Caco-2 (cell line): ENCODE measurements around the gene NFASC. TPM values are rescaled to one million over a fixed set of nuclear protein-coding genes. Genes with fewer than 3 reads are reported as not detected.

Source experiments
- BruUV-seq: library from RNA; stranded (reverse); fragments of 400-500 nt; replicated peaks from 2 replicates; lab custom pipeline; 2021; lab: Mats Ljungman, UMichigan
- CTCF ChIA-PET: fragments of 300-600 bp; sonication (Branson Sonifier 250); formaldehyde crosslinking; loops from one replicate; lab custom pipeline; 2022; ENCODE audit warnings: antibody characterized with exemption; lab: Charles Lee
- POLR2A ChIA-PET: fragments of 300-600 bp; sonication (Branson Sonifier 250); formaldehyde crosslinking; loops from one replicate; lab custom pipeline; 2022; ENCODE audit warnings: antibody characterized with exemption; lab: Charles Lee
- DNase-seq, 2 experiments: peaks; one replicate each; pipeline versions ENCODE4 v3.0.0 to v3.0.0-alpha.2; 2020 to 2022
- H3K27me3 ChIP-seq: replicated peaks from 2 replicates; pipeline ENCODE4 v1.6.0; 2011; ENCODE audit warnings: low read length; ENCODE audit not compliant: control insufficient read depth, insufficient read depth
- H3K36me3 ChIP-seq: 2 replicates; pipeline ENCODE4 v1.5.1; 2011; ENCODE audit warnings: low read length; ENCODE audit not compliant: control insufficient read depth, insufficient read depth
- H3K4me1 ChIP-seq: fragments of 250-450 bp; sonication (Bioruptor Pico); 2 replicates; pipeline ENCODE4 v1.5.1; 2020; ENCODE audit warnings: mild to moderate bottlenecking
- H3K4me3 ChIP-seq: 2 replicates; pipeline ENCODE4 v1.5.1; 2011; ENCODE audit warnings: low read depth, mild to moderate bottlenecking, control low read depth, low read length
- H3K9me3 ChIP-seq: fragments of 250-450 bp; sonication (Bioruptor Pico); 2 replicates; pipeline ENCODE4 v1.5.1; 2020; ENCODE audit warnings: mild to moderate bottlenecking, moderate library complexity
- H3K27ac Mint-ChIP-seq: one replicate; pipeline ENCODE4 v1.8.0; 2022; ENCODE audit warnings: mixed read lengths; ENCODE audit not compliant: unreplicated experiment
- H3K27me3 Mint-ChIP-seq: one replicate; pipeline ENCODE4 v1.8.0; 2022; ENCODE audit warnings: mixed read lengths; ENCODE audit not compliant: insufficient read depth, unreplicated experiment
- H3K36me3 Mint-ChIP-seq: one replicate; pipeline ENCODE4 v1.8.0; 2022; ENCODE audit warnings: mild to moderate bottlenecking, mixed read lengths; ENCODE audit not compliant: insufficient read depth, unreplicated experiment
- H3K4me1 Mint-ChIP-seq: one replicate; pipeline ENCODE4 v1.8.0; 2022; ENCODE audit warnings: low read depth, mixed read lengths; ENCODE audit not compliant: unreplicated experiment
- H3K4me3 Mint-ChIP-seq: one replicate; pipeline ENCODE4 v1.8.0; 2022; ENCODE audit warnings: mild to moderate bottlenecking, moderate library complexity, mixed read lengths; ENCODE audit not compliant: unreplicated experiment
- H3K9me3 Mint-ChIP-seq: one replicate; pipeline ENCODE4 v1.8.0; 2022; ENCODE audit warnings: mixed read lengths; ENCODE audit not compliant: unreplicated experiment
- CTCF ChIP-seq, 2 experiments: fragments of 200-600 bp in 1 of 2; IDR thresholded peaks; 1 replicate in 1 of 2; 2 replicates in 1 of 2; pipeline versions ENCODE4 v1.5.1 to v1.8.0; 2011 to 2022; ENCODE audit warnings: antibody characterized with exemption in 1 of 2, control low read depth in 1 of 2, inconsistent platforms in 1 of 2, low read depth in 1 of 2, low read length in 1 of 2, mild to moderate bottlenecking in 1 of 2, moderate library complexity in 1 of 2; ENCODE audit not compliant: insufficient read depth in 1 of 2, severe bottlenecking in 1 of 2, unreplicated experiment in 1 of 2
- intact Hi-C: fragments of 100-400 bp; cut with micrococcal nuclease; formaldehyde crosslinking; loops from one replicate; pipeline ENCODE4 v1.10.0; 2022; ENCODE audit not compliant: unreplicated experiment
- total RNA-seq: library from RNA; stranded (reverse); gene quantifications from 2 replicates; pipeline ENCODE4 v1.2.3, GENCODE V29; 2022

Gene NFASC
- total RNA-seq, 1 experiment from 2014 or later, result 1.3 TPM

- Mint-ChIP-seq H3K27ac (no peak overlapping the region), H3K9me3 (no peaks in the 10 kb centered on the region), H3K36me3 (no peaks in the 10 kb centered on the region), H3K4me3 (no peak overlapping the region), H3K27me3 (no peaks in the 10 kb centered on the region), H3K4me1 (peaks cover 7% of the 10 kb centered on the region)
- no peak for TF ChIP-seq CTCF (IDR thresholded peaks at IDR 0.05; ENCODE audit: insufficient read depth in 1 of 2, low read depth in 1 of 2, low read length in 1 of 2, severe bottlenecking in 1 of 2, unreplicated experiment in 1 of 2)
- ChIA-PET POLR2A (no interaction called here), CTCF (no interaction called here)
- DNase-seq, result no peak
- Histone ChIP-seq H3K36me3 (no peaks in the 10 kb centered on the region), H3K4me3 (no peak overlapping the region), H3K4me1 (no peaks in the 10 kb centered on the region), H3K9me3 (no peaks in the 10 kb centered on the region), H3K27me3 (no peaks in the 10 kb centered on the region; the same call in 1 of the 2 replicates)
- no TSS peak for BruUV-seq
- intact Hi-C loops, result no loop called here
Measured at GRCh38 chr1:204848579-204848978, 22.1 kb upstream of the NFASC start.

- no peak for DNase-seq
- CTCF ChIA-PET, result interaction anchor here (1.4 kb wide), 1 partner anchor 46 kb away, joined by 3 read pairs; no protein-coding TSS in a partner anchor
- no peak for TF ChIP-seq CTCF (IDR thresholded peaks at IDR 0.05; ENCODE audit: insufficient read depth in 1 of 2, low read depth in 1 of 2, low read length in 1 of 2, severe bottlenecking in 1 of 2, unreplicated experiment in 1 of 2)
- intact Hi-C loops, result no loop called here
- H3K4me3 ChIP-seq, result no peak overlapping the region
- no peak overlapping the region for H3K4me3 Mint-ChIP-seq
- no peaks in the 10 kb centered on the region for H3K4me1 Mint-ChIP-seq
- H3K36me3 Mint-ChIP-seq, result no peaks in the 10 kb centered on the region
- no peaks in the 10 kb centered on the region for H3K27me3 ChIP-seq
- H3K27me3 Mint-ChIP-seq, result peaks cover 15% of the 10 kb centered on the region
- no peaks in the 10 kb centered on the region for H3K36me3 ChIP-seq
- no peaks in the 10 kb centered on the region for H3K9me3 ChIP-seq
- no peak overlapping the region for H3K27ac Mint-ChIP-seq
- H3K9me3 Mint-ChIP-seq, result no peaks in the 10 kb centered on the region
- H3K4me1 ChIP-seq, result no peaks in the 10 kb centered on the region
- BruUV-seq, result no TSS peak
- POLR2A ChIA-PET, result no interaction called here
Measured at GRCh38 chr1:204852854-204853253, 17.8 kb upstream of the NFASC start.

GRCh38 chr1:204853436-204853835, 17.2 kb upstream of the NFASC start:
- no peak overlapping the region for H3K27ac Mint-ChIP-seq
- no TSS peak for BruUV-seq
- ChIA-PET POLR2A (no interaction called here), CTCF (interaction anchor here (1.4 kb wide), 1 partner anchor 46 kb away, joined by 3 read pairs; no protein-coding TSS in a partner anchor)
- DNase-seq, result no peak
- Histone ChIP-seq H3K36me3 (no peaks in the 10 kb centered on the region), H3K27me3 (no peaks in the 10 kb centered on the region), H3K4me3 (no peak overlapping the region), H3K4me1 (no peaks in the 10 kb centered on the region), H3K9me3 (no peaks in the 10 kb centered on the region)
- no peaks in the 10 kb centered on the region for H3K9me3 Mint-ChIP-seq
- H3K36me3 Mint-ChIP-seq, result no peaks in the 10 kb centered on the region
- no peak overlapping the region for H3K4me3 Mint-ChIP-seq
- H3K4me1 Mint-ChIP-seq, result no peaks in the 10 kb centered on the region
- intact Hi-C loops, result no loop called here
- TF ChIP-seq CTCF (IDR thresholded peaks at IDR 0.05; ENCODE audit: insufficient read depth in 1 of 2, low read depth in 1 of 2, low read length in 1 of 2, severe bottlenecking in 1 of 2, unreplicated experiment in 1 of 2), result no peak
- peaks cover 15% of the 10 kb centered on the region for H3K27me3 Mint-ChIP-seq
